Subcutaneous abdominal adipose tissue (tissue), 5 donors: ENCODE results near the gene U2SURP.
"Not testable (repeated sequence)": the region's sequence is repeated elsewhere in the genome, so short reads cannot be mapped to it uniquely, and the experiment has no call there.

Source experiments
- H3K27ac ChIP-seq: one replicate; pipeline ENCODE4 v1.7.0; 2013; ENCODE audit warnings: low read depth, mild to moderate bottlenecking, inconsistent platforms, low read length, moderate library complexity
- H3K27me3 ChIP-seq, 5 donors: one replicate each; pipeline ENCODE4 v1.7.0; 2013; ENCODE audit warnings: low read length in 5 of 5, inconsistent platforms in 1 of 5; ENCODE audit not compliant: control insufficient read depth in 5 of 5, insufficient read depth in 4 of 5
- H3K36me3 ChIP-seq, 5 donors: one replicate each; pipeline ENCODE4 v1.7.0; 2013; ENCODE audit warnings: low read length in 5 of 5; ENCODE audit not compliant: control insufficient read depth in 5 of 5, insufficient read depth in 5 of 5
- H3K4me1 ChIP-seq, 5 donors: one replicate each; pipeline ENCODE4 v1.7.0; 2013; ENCODE audit warnings: low read length in 5 of 5, mild to moderate bottlenecking in 3 of 5, moderate library complexity in 1 of 5; ENCODE audit not compliant: control insufficient read depth in 5 of 5, insufficient read depth in 5 of 5
- H3K4me3 ChIP-seq, 5 donors: one replicate each; pipeline ENCODE4 v1.7.0; 2013; ENCODE audit warnings: low read length in 5 of 5, low read depth in 1 of 5
- H3K9ac ChIP-seq, 5 donors: one replicate each; pipeline ENCODE4 v1.7.0; 2013; ENCODE audit warnings: low read length in 5 of 5, mild to moderate bottlenecking in 4 of 5, moderate library complexity in 3 of 5
- H3K9me3 ChIP-seq, 5 donors: one replicate each; pipeline ENCODE4 v1.7.0; 2013; ENCODE audit warnings: low read length in 5 of 5; ENCODE audit not compliant: control insufficient read depth in 5 of 5
- donor health status: healthy.
- donor health status: healthy.
- donor health status: healthy.
- donor health status: healthy.
- donor health status: healthy.

U2SURP gene

DNA sequence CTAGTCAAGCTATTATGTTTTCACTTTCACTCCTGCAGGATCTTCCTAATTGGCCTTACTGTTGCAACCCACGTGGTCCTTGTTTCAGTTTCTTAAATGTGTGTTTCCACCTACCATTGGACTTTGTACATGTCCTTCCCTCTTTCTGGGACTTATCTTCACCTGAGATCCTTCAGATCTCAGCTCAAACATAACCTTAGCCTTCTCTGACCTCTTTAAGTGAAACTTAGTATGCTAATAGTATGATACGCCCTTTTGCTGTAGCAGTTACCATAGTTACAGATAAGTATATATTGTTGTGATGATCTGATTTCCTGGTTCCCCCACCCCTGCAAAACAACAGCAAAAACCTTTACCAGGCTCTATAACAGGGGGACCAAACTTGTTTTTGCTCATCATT is 35.2 kb downstream of the U2SURP start:
- H3K27ac ChIP-seq, result no peak overlapping the region
- peak overlapping the region in 4 of 5 donors; percentile 2 to 51 (median 29) for H3K4me3 ChIP-seq
- no peak overlapping the region for H3K9ac ChIP-seq
- H3K27me3 ChIP-seq, result no peaks in the 10 kb centered on the region
- peaks cover 20 to 64% (median 49%) of the 10 kb centered on the region in 5 donors for H3K36me3 ChIP-seq
- no peaks in the 10 kb centered on the region for H3K9me3 ChIP-seq
- peaks cover 0 to 19% (median 6%) of the 10 kb centered on the region in 5 donors for H3K4me1 ChIP-seq

DNA sequence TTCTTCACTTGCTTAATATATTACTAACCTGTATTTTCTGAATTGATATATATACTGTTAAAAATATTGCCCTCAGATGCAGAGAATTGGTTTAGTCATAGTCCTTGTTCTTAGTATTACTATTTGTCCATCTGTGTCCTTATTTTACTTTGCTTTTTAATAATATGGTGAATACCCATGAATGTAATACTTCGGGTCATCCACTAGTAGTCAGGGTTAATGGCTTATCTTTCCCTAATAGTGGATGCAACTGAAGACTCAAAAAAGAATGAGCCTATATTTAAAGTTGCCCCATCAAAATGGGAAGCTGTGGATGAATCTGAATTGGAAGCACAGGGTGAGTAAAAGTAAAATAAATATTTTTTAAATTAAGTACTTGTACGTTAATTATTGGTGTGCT is 36.5 kb downstream of the U2SURP start:
- H3K9ac ChIP-seq, result no peak overlapping the region
- H3K27me3 ChIP-seq, result no peaks in the 10 kb centered on the region
- no peaks in the 10 kb centered on the region for H3K9me3 ChIP-seq
- H3K4me1 ChIP-seq, result peaks cover 0 to 17% (median 6%) of the 10 kb centered on the region in 5 donors
- peaks cover 21 to 55% (median 50%) of the 10 kb centered on the region in 5 donors for H3K36me3 ChIP-seq
- H3K4me3 ChIP-seq, result no peak overlapping the region
- H3K27ac ChIP-seq, result no peak overlapping the region

GRCh38 chr3:143040261-143040879 is 39.0 kb downstream of the U2SURP start:
- Histone ChIP-seq H3K27ac (no peak overlapping the region), H3K9ac (no peak overlapping the region), H3K27me3 (no peaks in the 10 kb centered on the region), H3K9me3 (no peaks in the 10 kb centered on the region), H3K4me1 (peaks cover 0 to 17% (median 6%) of the 10 kb centered on the region in 5 donors), H3K36me3 (peaks cover 33 to 62% (median 54%) of the 10 kb centered on the region in 5 donors), H3K4me3 (no peak overlapping the region)

DNA sequence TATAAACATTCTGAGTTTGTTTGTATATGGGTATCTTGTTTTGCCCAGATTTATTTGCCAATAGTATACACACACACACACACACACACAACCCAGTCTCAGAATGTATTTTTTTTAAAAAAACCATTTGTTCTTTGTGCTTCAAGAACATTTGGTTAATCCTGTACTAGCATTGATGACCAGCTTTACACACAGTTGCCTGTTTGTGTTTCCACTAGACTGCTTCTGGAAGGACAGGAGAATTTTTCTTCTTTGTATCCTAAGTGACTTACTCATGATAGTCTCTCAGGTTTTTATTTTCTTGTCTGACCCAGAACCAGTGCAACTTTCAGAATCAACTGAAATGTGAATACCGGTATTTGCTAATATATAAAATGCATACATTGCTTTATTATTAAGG is 40.5 kb downstream of the U2SURP start:
- no peak overlapping the region for H3K4me3 ChIP-seq
- no peaks in the 10 kb centered on the region for H3K27me3 ChIP-seq
- no peak overlapping the region for H3K27ac ChIP-seq
- no peaks in the 10 kb centered on the region for H3K9me3 ChIP-seq
- H3K9ac ChIP-seq, result no peak overlapping the region
- H3K36me3 ChIP-seq, result peaks cover 33 to 60% (median 52%) of the 10 kb centered on the region in 5 donors
- H3K4me1 ChIP-seq, result peaks cover 0 to 7% (median under 1%) of the 10 kb centered on the region in 5 donors

DNA sequence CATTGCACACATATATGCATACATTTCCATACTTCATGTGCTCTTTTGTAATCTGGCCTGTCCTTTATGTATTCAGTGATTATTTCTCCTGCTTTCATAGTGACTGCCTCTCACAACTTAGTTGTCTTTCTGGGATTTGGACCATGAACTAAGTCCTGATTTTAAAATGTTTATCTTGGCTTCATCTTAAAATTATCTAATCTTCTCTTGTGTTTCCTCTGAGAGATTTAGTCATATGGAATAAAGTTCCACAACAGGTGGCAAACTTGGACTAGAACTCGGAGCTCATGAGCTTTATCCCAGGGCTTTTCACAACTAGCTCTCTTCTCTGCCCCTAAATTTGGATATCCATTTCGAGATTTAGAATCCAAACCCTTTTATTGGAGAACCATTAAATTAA is 44.3 kb downstream of the U2SURP start:
- H3K4me1 ChIP-seq, result peaks cover 0 to 5% (median 0%) of the 10 kb centered on the region in 5 donors
- H3K4me3 ChIP-seq, result no peak overlapping the region
- no peak overlapping the region for H3K9ac ChIP-seq
- H3K36me3 ChIP-seq, result peaks cover 31 to 55% (median 35%) of the 10 kb centered on the region in 5 donors
- H3K27ac ChIP-seq, result no peak overlapping the region
- no peaks in the 10 kb centered on the region for H3K27me3 ChIP-seq
- H3K9me3 ChIP-seq, result no peaks in the 10 kb centered on the region

DNA sequence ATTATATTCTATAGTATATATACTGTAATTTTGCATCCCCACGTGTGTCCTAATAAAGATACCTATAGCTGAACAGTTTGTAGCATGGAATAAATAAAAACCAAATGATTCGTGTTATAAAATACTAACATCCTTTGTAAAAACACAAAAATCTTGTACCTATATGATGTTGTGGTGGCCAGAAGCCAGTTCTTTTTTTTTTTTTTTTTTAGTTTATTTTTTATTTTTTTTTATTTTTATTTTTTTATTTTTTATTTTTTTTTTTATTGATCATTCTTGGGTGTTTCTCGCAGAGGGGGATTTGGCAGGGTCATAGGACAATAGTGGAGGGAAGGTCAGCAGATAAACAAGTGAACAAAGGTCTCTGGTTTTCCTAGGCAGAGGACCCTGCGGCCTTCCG is 44.7 kb downstream of the U2SURP start:
- not testable (repeated sequence) for H3K27ac ChIP-seq, H3K4me1 ChIP-seq, H3K4me3 ChIP-seq, H3K9ac ChIP-seq, H3K27me3 ChIP-seq, H3K9me3 ChIP-seq
- H3K36me3 ChIP-seq, result peaks cover 35 to 58% (median 39%) of the 10 kb centered on the region in 5 donors

GRCh38 chr3:143054011-143054410 is 52.6 kb downstream of the U2SURP start:
- H3K9me3 ChIP-seq, result no peaks in the 10 kb centered on the region
- H3K36me3 ChIP-seq, result peaks cover 47 to 78% (median 69%) of the 10 kb centered on the region in 5 donors
- peak overlapping the region; percentile 21 for H3K27ac ChIP-seq
- no peak overlapping the region for H3K9ac ChIP-seq
- H3K4me1 ChIP-seq, result peaks cover 0 to 4% (median 0%) of the 10 kb centered on the region in 5 donors
- no peaks in the 10 kb centered on the region for H3K27me3 ChIP-seq
- no peak overlapping the region for H3K4me3 ChIP-seq

- Histone ChIP-seq H3K9me3 (no peaks in the 10 kb centered on the region), H3K9ac (no peak overlapping the region), H3K27me3 (no peaks in the 10 kb centered on the region), H3K4me3 (no peak overlapping the region), H3K27ac (no peak overlapping the region), H3K4me1 (peaks cover 0 to 4% (median 0%) of the 10 kb centered on the region in 5 donors), H3K36me3 (peaks cover 37 to 77% (median 57%) of the 10 kb centered on the region in 5 donors)
Observed at GRCh38 chr3:143056372-143056771, 55.0 kb downstream of the U2SURP start.

DNA sequence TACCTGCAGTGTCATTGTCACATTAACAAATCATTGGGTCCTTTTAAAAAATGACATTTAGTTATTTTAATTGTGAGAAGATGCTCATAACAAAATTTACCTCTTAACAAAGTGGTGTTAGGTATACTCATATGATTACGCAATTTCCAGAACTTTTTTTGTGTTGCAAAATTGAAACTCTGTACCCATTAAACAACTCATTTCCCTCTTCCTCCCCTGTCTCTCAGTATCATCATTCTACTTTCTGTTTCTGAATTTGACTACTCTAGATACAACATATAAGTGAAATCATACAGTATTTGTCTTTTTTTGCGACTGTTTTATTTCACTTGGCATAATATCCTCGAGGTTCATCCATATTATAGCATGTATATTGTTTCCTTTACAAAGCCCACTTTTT is 59.5 kb downstream of the U2SURP start:
- H3K4me3 ChIP-seq, result no peak overlapping the region
- no peaks in the 10 kb centered on the region for H3K4me1 ChIP-seq
- H3K27me3 ChIP-seq, result no peaks in the 10 kb centered on the region
- H3K9me3 ChIP-seq, result no peaks in the 10 kb centered on the region
- H3K36me3 ChIP-seq, result peaks cover 5 to 37% (median 18%) of the 10 kb centered on the region in 5 donors
- H3K27ac ChIP-seq, result no peak overlapping the region
- no peak overlapping the region for H3K9ac ChIP-seq

DNA sequence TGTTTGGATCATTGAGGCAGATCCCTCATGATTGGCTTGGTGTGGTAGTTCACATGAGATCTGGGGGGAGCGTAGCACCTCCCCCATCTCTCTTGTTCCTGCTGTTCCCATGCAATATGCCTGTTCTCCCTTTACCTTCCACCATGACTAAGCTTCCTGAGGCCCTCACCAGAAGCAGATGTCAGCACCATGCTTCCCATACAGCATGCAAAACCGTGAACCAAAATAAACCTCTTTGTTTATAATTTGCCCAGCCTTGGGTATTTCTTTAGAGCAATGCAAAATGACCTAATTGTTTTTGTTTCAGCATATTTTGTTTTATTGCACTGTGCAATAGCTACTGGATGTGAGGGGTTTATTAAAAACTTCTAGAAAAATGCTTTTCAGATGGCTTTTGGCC is 61.6 kb downstream of the U2SURP start:
- Histone ChIP-seq H3K9ac (no peak overlapping the region), H3K27me3 (no peaks in the 10 kb centered on the region), H3K4me1 (peaks cover 0 to 9% (median 0%) of the 10 kb centered on the region in 5 donors), H3K4me3 (no peak overlapping the region), H3K9me3 (no peaks in the 10 kb centered on the region), H3K27ac (no peak overlapping the region), H3K36me3 (peaks cover 0 to 17% (median 7%) of the 10 kb centered on the region in 5 donors)
